ENCODE data around the gene MICAL3.

MICAL3 gene

GRCh38 chr22:17869285-17870096 lies 154.9 kb downstream of the MICAL3 start:
- H3K4me1 ChIP-seq = no peaks in the 10 kb centered on the region
- H3K9ac ChIP-seq = no peak overlapping the region
- no peaks in the 10 kb centered on the region for H3K79me2 ChIP-seq
- H3K27me3 ChIP-seq (ENCODE audit: control insufficient read depth, insufficient read depth, low read length) = no peaks in the 10 kb centered on the region
- H2AFZ ChIP-seq = no peak overlapping the region
- TF ChIP-seq CTCF (IDR thresholded peaks at IDR 0.05) = no peak
- H3K9me3 ChIP-seq (ENCODE audit: control insufficient read depth, low read length) = no peaks in the 10 kb centered on the region
- H3K36me3 ChIP-seq (ENCODE audit: control insufficient read depth, insufficient read depth, low read length) = no peaks in the 10 kb centered on the region
- H3K4me2 ChIP-seq (ENCODE audit: low read length) = no peak overlapping the region
- H3K4me3 ChIP-seq (ENCODE audit: low read depth, low read length) = no peak overlapping the region
- H3K27ac ChIP-seq = no peak overlapping the region

GRCh38 chr22:17868771-17869170 lies 155.6 kb downstream of the MICAL3 start:
- Histone ChIP-seq H2AFZ (no peak overlapping the region), H3K79me2 (no peaks in the 10 kb centered on the region), H3K9me3 (ENCODE audit: control insufficient read depth, low read length) (no peaks in the 10 kb centered on the region), H3K4me3 (ENCODE audit: low read depth, low read length) (no peak overlapping the region), H3K27ac (no peak overlapping the region), H3K36me3 (ENCODE audit: control insufficient read depth, insufficient read depth, low read length) (no peaks in the 10 kb centered on the region), H3K4me1 (no peaks in the 10 kb centered on the region), H3K27me3 (ENCODE audit: control insufficient read depth, insufficient read depth, low read length) (no peaks in the 10 kb centered on the region), H3K4me2 (ENCODE audit: low read length) (no peak overlapping the region), H3K9ac (no peak overlapping the region)
- TF ChIP-seq CTCF (IDR thresholded peaks at IDR 0.05) = no peak

- Histone ChIP-seq H3K4me3 (ENCODE audit: low read depth, low read length) (no peak overlapping the region), H3K9ac (no peak overlapping the region), H3K4me1 (no peaks in the 10 kb centered on the region), H3K36me3 (ENCODE audit: control insufficient read depth, insufficient read depth, low read length) (no peaks in the 10 kb centered on the region), H3K4me2 (ENCODE audit: low read length) (peak overlapping the region; percentile 7), H3K9me3 (ENCODE audit: control insufficient read depth, low read length) (no peaks in the 10 kb centered on the region), H3K79me2 (no peaks in the 10 kb centered on the region), H3K27ac (no peak overlapping the region), H2AFZ (no peak overlapping the region), H3K27me3 (ENCODE audit: control insufficient read depth, insufficient read depth, low read length) (no peaks in the 10 kb centered on the region)
- no peak for TF ChIP-seq CTCF (IDR thresholded peaks at IDR 0.05)
Measured at GRCh38 chr22:17867160-17867785, 157.1 kb downstream of the MICAL3 start.

GRCh38 chr22:17866621-17867020 lies 157.7 kb downstream of the MICAL3 start:
- H3K79me2 ChIP-seq = no peaks in the 10 kb centered on the region
- no peaks in the 10 kb centered on the region for H3K36me3 ChIP-seq (ENCODE audit: control insufficient read depth, insufficient read depth, low read length)
- H3K4me3 ChIP-seq (ENCODE audit: low read depth, low read length) = no peak overlapping the region
- no peak for TF ChIP-seq CTCF (IDR thresholded peaks at IDR 0.05)
- H3K4me2 ChIP-seq (ENCODE audit: low read length) = no peak overlapping the region
- no peak overlapping the region for H2AFZ ChIP-seq
- H3K9me3 ChIP-seq (ENCODE audit: control insufficient read depth, low read length) = no peaks in the 10 kb centered on the region
- no peaks in the 10 kb centered on the region for H3K27me3 ChIP-seq (ENCODE audit: control insufficient read depth, insufficient read depth, low read length)
- H3K4me1 ChIP-seq = no peaks in the 10 kb centered on the region
- H3K9ac ChIP-seq = no peak overlapping the region
- no peak overlapping the region for H3K27ac ChIP-seq
